ENCODE data around the gene FLNB. TPM values are rescaled to one million over a fixed set of nuclear protein-coding genes. Genes with fewer than 3 reads are reported as not detected.

The FLNB gene
- total RNA-seq, 2 donors from 2014 or later = 37.6 to 59.6 TPM

DNA sequence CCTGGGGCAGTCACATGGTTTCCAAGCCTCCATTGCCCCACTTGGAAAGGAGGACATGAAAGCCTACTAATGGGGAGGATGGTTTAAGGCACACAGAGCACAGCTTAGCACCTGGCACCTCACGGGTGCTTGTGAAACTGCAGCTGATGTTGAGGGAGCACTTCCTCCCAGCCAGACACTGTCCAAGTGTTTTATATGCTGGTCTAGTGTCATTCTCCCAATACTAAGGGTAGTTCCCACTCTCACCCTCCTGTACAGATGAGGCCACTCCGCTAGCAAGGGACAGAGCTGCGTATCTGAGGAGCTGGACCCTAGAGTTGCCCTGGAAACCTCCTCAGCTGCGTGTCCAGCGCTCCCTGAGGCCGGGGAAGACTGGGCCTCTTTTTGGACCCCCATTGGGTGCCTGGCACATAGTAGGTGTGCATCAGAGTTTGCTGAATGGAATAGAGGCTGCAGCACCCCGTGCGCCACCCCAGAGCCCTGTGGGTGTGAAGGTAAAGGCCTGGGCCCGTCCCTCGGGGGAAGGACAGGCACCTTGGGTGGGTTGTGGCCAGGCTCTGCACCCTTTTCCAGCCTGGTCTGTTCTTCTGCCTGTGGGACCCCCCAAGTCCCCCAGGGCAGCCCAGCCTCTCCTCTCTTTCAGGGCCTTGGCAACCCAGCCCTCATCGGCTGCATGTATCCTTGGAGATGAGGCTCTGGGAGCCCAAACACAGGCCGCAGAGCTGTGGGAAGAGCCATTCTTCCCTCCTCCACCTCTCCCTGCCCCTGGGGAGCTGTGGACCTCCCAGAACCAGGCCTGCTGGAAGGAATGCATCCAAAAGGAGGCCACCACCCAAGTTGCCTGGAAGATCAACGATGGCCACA lies 171.2 kb downstream of the FLNB start:
- H3K27me3 ChIP-seq = no peaks in the 10 kb centered on the region
- H3K4me3 ChIP-seq = no peak overlapping the region
- no peak overlapping the region for H3K27ac ChIP-seq
- TF ChIP-seq, protein P1, sequence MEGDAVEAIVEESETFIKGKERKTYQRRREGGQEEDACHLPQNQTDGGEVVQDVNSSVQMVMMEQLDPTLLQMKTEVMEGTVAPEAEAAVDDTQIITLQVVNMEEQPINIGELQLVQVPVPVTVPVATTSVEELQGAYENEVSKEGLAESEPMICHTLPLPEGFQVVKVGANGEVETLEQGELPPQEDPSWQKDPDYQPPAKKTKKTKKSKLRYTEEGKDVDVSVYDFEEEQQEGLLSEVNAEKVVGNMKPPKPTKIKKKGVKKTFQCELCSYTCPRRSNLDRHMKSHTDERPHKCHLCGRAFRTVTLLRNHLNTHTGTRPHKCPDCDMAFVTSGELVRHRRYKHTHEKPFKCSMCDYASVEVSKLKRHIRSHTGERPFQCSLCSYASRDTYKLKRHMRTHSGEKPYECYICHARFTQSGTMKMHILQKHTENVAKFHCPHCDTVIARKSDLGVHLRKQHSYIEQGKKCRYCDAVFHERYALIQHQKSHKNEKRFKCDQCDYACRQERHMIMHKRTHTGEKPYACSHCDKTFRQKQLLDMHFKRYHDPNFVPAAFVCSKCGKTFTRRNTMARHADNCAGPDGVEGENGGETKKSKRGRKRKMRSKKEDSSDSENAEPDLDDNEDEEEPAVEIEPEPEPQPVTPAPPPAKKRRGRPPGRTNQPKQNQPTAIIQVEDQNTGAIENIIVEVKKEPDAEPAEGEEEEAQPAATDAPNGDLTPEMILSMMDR (IDR thresholded peaks at IDR 0.05) = no peak
- no peak for DNase-seq (ENCODE audit: low spot score)
- no peaks in the 10 kb centered on the region for H3K9me3 ChIP-seq
- H3K36me3 ChIP-seq = no peaks in the 10 kb centered on the region
- H3K4me1 ChIP-seq = peaks cover 0 to 26% of the 10 kb centered on the region in 2 donors

DNA sequence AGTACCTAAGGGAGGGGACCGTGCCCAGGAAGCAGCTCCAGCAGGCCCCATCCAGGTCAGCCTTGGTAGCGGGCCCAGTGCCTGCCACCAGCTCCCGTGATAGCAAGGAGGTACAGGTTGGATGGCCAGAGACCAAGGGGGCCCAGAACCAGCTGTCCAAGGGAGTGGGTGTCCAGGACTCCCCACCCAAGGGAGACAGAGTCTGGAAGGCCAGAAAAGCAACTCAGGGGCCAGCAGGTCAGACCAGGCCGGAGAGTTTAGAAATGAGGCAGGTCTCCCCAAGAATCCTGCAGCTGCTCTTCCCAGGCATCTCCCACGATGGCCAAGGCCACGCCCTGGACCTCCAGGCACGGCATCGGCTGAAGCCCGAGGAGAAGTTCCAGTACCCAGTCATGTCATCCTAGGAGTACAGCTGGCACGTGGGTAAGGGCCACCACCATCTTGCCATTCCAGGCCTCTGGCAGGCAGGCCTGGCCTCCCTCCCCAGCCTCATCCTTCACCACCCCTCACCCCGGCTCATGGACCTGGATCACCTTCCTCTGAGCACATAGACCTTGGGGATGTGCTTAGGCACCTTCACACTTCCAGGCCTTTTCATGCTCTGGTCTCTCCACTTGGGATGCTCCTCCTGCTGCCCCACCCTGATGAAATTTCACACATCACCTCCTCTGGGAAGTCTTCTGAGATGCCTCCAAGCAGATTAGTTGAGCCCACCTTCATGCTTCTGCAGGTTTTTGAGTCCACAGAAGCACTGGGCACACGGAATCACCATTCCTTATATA lies 172.1 kb downstream of the FLNB start:
- H3K27me3 ChIP-seq = no peaks in the 10 kb centered on the region
- no peaks in the 10 kb centered on the region for H3K36me3 ChIP-seq
- no peak overlapping the region for H3K4me3 ChIP-seq
- no peaks in the 10 kb centered on the region for H3K9me3 ChIP-seq
- H3K4me1 ChIP-seq = peaks cover 0 to 18% of the 10 kb centered on the region in 2 donors
- DNase-seq (ENCODE audit: low spot score) = no peak
- H3K27ac ChIP-seq = no peak overlapping the region
- TF ChIP-seq, protein P1 (IDR thresholded peaks at IDR 0.05) = no peak

DNA sequence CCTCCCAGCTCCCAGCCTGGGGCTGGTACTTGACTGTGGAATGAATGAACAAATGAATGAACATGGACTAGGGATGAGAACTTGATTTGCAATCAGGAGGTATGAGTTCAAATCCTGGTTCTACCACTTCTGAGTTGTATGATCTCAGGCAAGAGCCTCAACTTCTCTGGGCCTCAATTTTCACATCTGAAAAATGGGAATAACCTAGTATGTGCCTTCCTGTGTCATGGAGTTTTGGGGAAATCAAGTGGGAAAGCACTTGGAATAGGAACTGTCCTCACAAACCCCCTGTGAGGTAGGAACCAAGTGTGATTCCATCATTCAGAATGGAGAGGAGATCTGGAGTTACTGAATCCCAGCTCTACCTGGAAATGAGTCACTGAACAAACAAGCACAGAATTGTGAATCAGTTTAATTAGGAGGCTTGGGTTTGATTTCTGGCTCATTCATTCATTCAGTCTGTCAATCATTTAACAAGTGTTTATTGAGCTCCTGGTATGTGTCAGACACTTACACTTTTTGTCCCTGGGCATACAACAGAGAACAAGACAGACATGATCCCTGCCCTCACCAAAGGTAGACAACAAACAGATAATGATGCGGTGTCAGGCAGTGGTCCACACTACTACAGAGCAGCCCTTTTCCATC lies 172.8 kb downstream of the FLNB start:
- DNase-seq (ENCODE audit: low spot score) = no peak
- Histone ChIP-seq H3K36me3 (no peaks in the 10 kb centered on the region), H3K9me3 (no peaks in the 10 kb centered on the region), H3K4me1 (peaks cover 0 to 10% of the 10 kb centered on the region in 2 donors), H3K27me3 (no peaks in the 10 kb centered on the region), H3K27ac (no peak overlapping the region), H3K4me3 (no peak overlapping the region)
- TF ChIP-seq, protein P1 (IDR thresholded peaks at IDR 0.05) = no peak

DNA sequence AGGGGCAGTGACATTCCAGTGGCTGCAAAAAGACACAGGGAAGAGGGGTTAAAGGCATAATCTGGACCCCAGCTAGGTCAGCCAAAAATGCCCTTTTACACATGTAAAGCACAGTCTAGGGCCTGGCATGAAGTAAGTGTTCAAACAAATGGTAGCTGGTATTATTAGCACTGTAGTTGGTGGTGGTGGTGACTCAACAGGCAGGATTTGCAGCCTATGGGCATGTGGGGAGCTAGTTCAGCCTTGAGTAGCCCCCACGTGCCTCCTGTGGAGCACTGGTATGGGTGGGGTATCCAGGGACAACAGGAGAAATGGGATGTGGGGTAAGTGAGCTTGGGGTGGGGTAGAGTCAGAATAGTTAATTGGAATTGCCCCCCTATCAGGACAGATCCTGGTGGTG lies 175.0 kb downstream of the FLNB start:
- H3K4me1 ChIP-seq = peaks cover 0 to 1% of the 10 kb centered on the region in 2 donors
- no peak for DNase-seq (ENCODE audit: low spot score)
- H3K9me3 ChIP-seq = no peaks in the 10 kb centered on the region

DNA sequence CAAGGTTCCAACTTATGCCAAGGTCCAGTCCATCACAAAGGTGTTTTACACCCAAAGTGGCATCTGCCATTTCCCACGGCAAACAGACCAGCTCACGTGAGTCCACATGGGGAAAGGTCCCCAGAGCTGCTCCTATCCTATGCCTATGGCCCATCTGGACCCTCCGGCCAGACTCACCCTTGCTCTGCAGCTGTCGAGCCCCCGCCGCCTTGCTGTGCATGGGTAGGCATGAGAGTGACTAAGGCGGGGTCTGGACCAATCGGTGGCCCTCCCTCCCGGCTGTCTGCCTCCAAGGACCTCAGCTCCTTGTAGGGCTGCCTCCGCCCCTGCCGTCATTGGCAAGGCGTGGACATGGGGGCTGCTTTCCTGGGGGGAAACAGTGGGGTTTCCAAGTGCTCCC lies 175.7 kb downstream of the FLNB start:
- TF ChIP-seq, protein P1 (IDR thresholded peaks at IDR 0.05) = no peak
- no peaks in the 10 kb centered on the region for H3K9me3 ChIP-seq
- no peaks in the 10 kb centered on the region for H3K27me3 ChIP-seq
- peaks cover 0 to 5% of the 10 kb centered on the region in 2 donors for H3K4me1 ChIP-seq
- H3K4me3 ChIP-seq = no peak overlapping the region
- no peak overlapping the region for H3K27ac ChIP-seq
- H3K36me3 ChIP-seq = no peaks in the 10 kb centered on the region
- no peak for DNase-seq (ENCODE audit: low spot score)

More for the DNA sequence above, 175.0 kb downstream of the FLNB start:
- no peak overlapping the region for H3K4me3 ChIP-seq
- H3K27me3 ChIP-seq = no peaks in the 10 kb centered on the region
- no peak overlapping the region for H3K27ac ChIP-seq
- TF ChIP-seq, protein P1 (IDR thresholded peaks at IDR 0.05) = no peak
- no peaks in the 10 kb centered on the region for H3K36me3 ChIP-seq

Measured in right atrium auricular region (tissue), 2 donors.